Heart left ventricle (tissue), 13 donors: Measurements from ENCODE around the gene HOXD10.

ENCODE experiments used
- POLR2A ChIP-seq, 2 donors: fragments of 450-650 bp; IDR thresholded peaks; one replicate each; pipeline ENCODE4 v1.6.1; 2017; ENCODE audit warnings: antibody characterized with exemption in 2 of 2, mild to moderate bottlenecking in 2 of 2, moderate library complexity in 2 of 2
- TF ChIP-seq, protein P1 (sequence below), 12 donors: fragments of 200-600 bp; sonication (generic) in 4 of 12; IDR thresholded peaks; one replicate each; pipeline versions ENCODE4 v1.5.0 to v1.8.0; 2018 to 2022; ENCODE audit warnings: antibody characterized with exemption in 12 of 12, mild to moderate bottlenecking in 5 of 12
- donor health status: ischemic (EF 13 %, LVEDD 7.1; RV severe dilation, severe dysfunction).
- donor health status: DM: no; HTN: yes; CAD: no.
- donor health status: DM: no; HTN: no; CAD: no.
- donor health status: ischemic (EF 25% LVEDD 6.9; RV normal size, moderate dysfunction).
- donor health status: ischemic (EF 25% LVEDD 5.7; RV mildly dilated, moderate dysfunction).
- donor health status: ischemic (EF 35%, LVEDD 5.7; RV mildly dilated, moderate dysfunction).
- donor health status: nonischemic (EF 11% LVEDD 7.7; RV severe dilation, severe dysfunction).
- donor health status: DM: yes; HTN: yes; CAD: no.
- donor health status: PGD.
- donor health status: ischemic (EF 29% LVEDD 5.4; RV normal size, mild dysfunction).
- donor health status: nonischemic (EF 23%, LVEDD 6.1; RV moderate dilation, normal function).

DNA sequence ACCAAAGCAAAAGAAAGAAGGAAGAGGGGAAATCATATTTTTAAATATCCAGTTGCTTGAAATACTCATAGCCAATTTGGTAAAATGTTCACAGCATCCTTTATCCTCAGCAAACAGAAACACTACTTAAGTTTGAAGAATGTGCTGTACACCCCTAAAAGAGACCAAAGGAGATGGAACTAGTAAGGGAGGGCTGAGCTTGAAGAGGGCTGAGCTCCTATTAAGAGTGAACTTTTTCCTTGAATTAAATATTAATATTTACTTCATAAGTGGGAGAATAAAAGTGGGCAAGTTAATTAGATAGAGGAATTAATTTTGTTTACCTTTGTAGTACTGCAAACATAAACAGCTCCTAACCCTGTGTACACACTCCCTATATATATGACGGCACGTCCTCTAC, 39.8 kb upstream of the HOXD10 start:
- TF ChIP-seq, protein P1, sequence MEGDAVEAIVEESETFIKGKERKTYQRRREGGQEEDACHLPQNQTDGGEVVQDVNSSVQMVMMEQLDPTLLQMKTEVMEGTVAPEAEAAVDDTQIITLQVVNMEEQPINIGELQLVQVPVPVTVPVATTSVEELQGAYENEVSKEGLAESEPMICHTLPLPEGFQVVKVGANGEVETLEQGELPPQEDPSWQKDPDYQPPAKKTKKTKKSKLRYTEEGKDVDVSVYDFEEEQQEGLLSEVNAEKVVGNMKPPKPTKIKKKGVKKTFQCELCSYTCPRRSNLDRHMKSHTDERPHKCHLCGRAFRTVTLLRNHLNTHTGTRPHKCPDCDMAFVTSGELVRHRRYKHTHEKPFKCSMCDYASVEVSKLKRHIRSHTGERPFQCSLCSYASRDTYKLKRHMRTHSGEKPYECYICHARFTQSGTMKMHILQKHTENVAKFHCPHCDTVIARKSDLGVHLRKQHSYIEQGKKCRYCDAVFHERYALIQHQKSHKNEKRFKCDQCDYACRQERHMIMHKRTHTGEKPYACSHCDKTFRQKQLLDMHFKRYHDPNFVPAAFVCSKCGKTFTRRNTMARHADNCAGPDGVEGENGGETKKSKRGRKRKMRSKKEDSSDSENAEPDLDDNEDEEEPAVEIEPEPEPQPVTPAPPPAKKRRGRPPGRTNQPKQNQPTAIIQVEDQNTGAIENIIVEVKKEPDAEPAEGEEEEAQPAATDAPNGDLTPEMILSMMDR (IDR thresholded peaks at IDR 0.05) = no peak
- no peak for TF ChIP-seq POLR2A (IDR thresholded peaks at IDR 0.05)
